DOHH2 (cell line): ENCODE data around the gene MUC5B.

Experiments used
- H3F3A ChIP-seq: fragments of 200-600 bp; sonication (generic), shearing (Covaris generic); 2 replicates; pipeline ENCODE4 v1.6.0; 2016; ENCODE audit warnings: antibody characterized with exemption, mild to moderate bottlenecking; ENCODE audit not compliant: control insufficient read depth, insufficient read depth
- H3K27ac ChIP-seq: fragments of 200-600 bp; sonication (generic); 2 replicates; pipeline ENCODE4 v1.5.1; 2014; ENCODE audit warnings: low read depth, mild to moderate bottlenecking, low read length, moderate library complexity
- H3K27me3 ChIP-seq: fragments of 200-600 bp; sonication (generic); 2 replicates; pipeline ENCODE4 v1.6.1; 2014; ENCODE audit warnings: mild to moderate bottlenecking, low read length, mixed read lengths; ENCODE audit not compliant: control insufficient read depth
- H3K36me3 ChIP-seq: fragments of 200-600 bp; sonication (generic); 2 replicates; pipeline ENCODE4 v1.6.1; 2014; ENCODE audit warnings: mild to moderate bottlenecking, low read length, moderate library complexity, mixed read lengths; ENCODE audit not compliant: control insufficient read depth
- H3K4me1 ChIP-seq: fragments of 200-600 bp; sonication (generic); 2 replicates; pipeline ENCODE4 v1.6.1; 2014; ENCODE audit warnings: mild to moderate bottlenecking, low read length, mixed read lengths; ENCODE audit not compliant: control insufficient read depth
- H3K4me2 ChIP-seq: fragments of 200-600 bp; sonication (generic); 2 replicates; pipeline ENCODE4 v1.6.0; 2014; ENCODE audit warnings: mild to moderate bottlenecking, low read length, moderate library complexity
- H3K4me3 ChIP-seq: fragments of 200-600 bp; sonication (generic); 2 replicates; pipeline ENCODE4 v1.5.1; 2014; ENCODE audit warnings: mild to moderate bottlenecking, low read length, mixed read lengths
- H3K79me2 ChIP-seq: fragments of 200-600 bp; sonication (generic); 2 replicates; pipeline ENCODE4 v1.6.1; 2014; ENCODE audit warnings: mild to moderate bottlenecking, low read length, mixed read lengths; ENCODE audit not compliant: control insufficient read depth
- H3K9me2 ChIP-seq: fragments of 200-600 bp; sonication (generic); replicated peaks from 2 replicates; pipeline ENCODE4 v1.6.1; 2014; ENCODE audit warnings: mild to moderate bottlenecking, low read length, mixed read lengths; ENCODE audit not compliant: control insufficient read depth
- H3K9me3 ChIP-seq: fragments of 200-600 bp; sonication (generic); 2 replicates; pipeline ENCODE4 v1.6.1; 2014; ENCODE audit warnings: antibody characterized with exemption, low read length, mixed read lengths; ENCODE audit not compliant: control insufficient read depth, insufficient read depth
- H4K20me1 ChIP-seq: fragments of 200-600 bp; sonication (generic); 2 replicates; pipeline ENCODE4 v1.6.0; 2014; ENCODE audit warnings: low read depth, mild to moderate bottlenecking, antibody characterized with exemption, low read length, moderate library complexity; ENCODE audit not compliant: control insufficient read depth, insufficient read depth
- CTCF ChIP-seq: fragments of 200-600 bp; sonication (generic); IDR thresholded peaks from one replicate; pipeline ENCODE4 v1.5.1; 2014; ENCODE audit warnings: antibody characterized with exemption, mild to moderate bottlenecking, low read depth, low read length; ENCODE audit not compliant: poor library complexity, severe bottlenecking
- EZH2phosphoT487 ChIP-seq: fragments of 200-600 bp; sonication (generic); IDR thresholded peaks from 2 replicates; pipeline ENCODE4 v1.6.1; 2017; ENCODE audit warnings: borderline replicate concordance, mild to moderate bottlenecking, antibody characterized with exemption, low read length, moderate library complexity, mixed read lengths

MUC5B gene

GRCh38 chr11:1197431-1197885 is 25.4 kb upstream of the MUC5B start:
- no peak overlapping the region for H3K4me3 ChIP-seq
- H3K4me1 ChIP-seq, result no peaks in the 10 kb centered on the region
- H3F3A ChIP-seq, result no peaks in the 10 kb centered on the region
- no peak overlapping the region for H3K27ac ChIP-seq
- no peaks in the 10 kb centered on the region for H3K79me2 ChIP-seq
- no peaks in the 10 kb centered on the region for H3K27me3 ChIP-seq
- H3K9me2 ChIP-seq, result no peaks in the 10 kb centered on the region
- no peak overlapping the region for H3K4me2 ChIP-seq
- H4K20me1 ChIP-seq, result no peaks in the 10 kb centered on the region
- peaks cover 16% of the 10 kb centered on the region; the same call in 1 of the 2 replicates for H3K9me3 ChIP-seq
- H3K36me3 ChIP-seq, result no peaks in the 10 kb centered on the region
- TF ChIP-seq EZH2phosphoT487 (no peak), CTCF (no peak)

GRCh38 chr11:1197886-1198560 is 24.8 kb upstream of the MUC5B start:
- H3K79me2 ChIP-seq, result no peaks in the 10 kb centered on the region
- H3K36me3 ChIP-seq, result no peaks in the 10 kb centered on the region
- H3F3A ChIP-seq, result no peaks in the 10 kb centered on the region
- H3K27me3 ChIP-seq, result no peaks in the 10 kb centered on the region
- no peaks in the 10 kb centered on the region for H3K4me1 ChIP-seq
- H3K4me3 ChIP-seq, result no peak overlapping the region
- no peaks in the 10 kb centered on the region for H4K20me1 ChIP-seq
- no peaks in the 10 kb centered on the region for H3K9me2 ChIP-seq
- no peak for TF ChIP-seq EZH2phosphoT487
- no peak for TF ChIP-seq CTCF
- no peak overlapping the region for H3K27ac ChIP-seq
- H3K9me3 ChIP-seq, result peaks cover 16% of the 10 kb centered on the region; the same call in 1 of the 2 replicates
- no peak overlapping the region for H3K4me2 ChIP-seq

GRCh38 chr11:1198561-1199240 is 24.2 kb upstream of the MUC5B start:
- no peaks in the 10 kb centered on the region for H3K4me1 ChIP-seq
- no peaks in the 10 kb centered on the region for H4K20me1 ChIP-seq
- no peak overlapping the region for H3K4me2 ChIP-seq
- H3F3A ChIP-seq, result no peaks in the 10 kb centered on the region
- H3K27me3 ChIP-seq, result no peaks in the 10 kb centered on the region
- H3K9me2 ChIP-seq, result no peaks in the 10 kb centered on the region
- H3K79me2 ChIP-seq, result no peaks in the 10 kb centered on the region
- peaks cover 13% of the 10 kb centered on the region; the same call in 1 of the 2 replicates for H3K9me3 ChIP-seq
- H3K4me3 ChIP-seq, result no peak overlapping the region
- no peak overlapping the region for H3K27ac ChIP-seq
- TF ChIP-seq CTCF, result no peak
- no peak for TF ChIP-seq EZH2phosphoT487
- no peaks in the 10 kb centered on the region for H3K36me3 ChIP-seq
